C4-2B (cell line): ENCODE results near the gene NYNRIN.

ENCODE experiments used
- H3K27ac ChIP-seq: fragments of 450-650 bp; 2 replicates; pipeline ENCODE4 v1.5.1; 2017
- CTCF ChIP-seq: fragments of 450-650 bp; conservative IDR thresholded peaks from 2 replicates; pipeline ENCODE4 v1.5.1; 2017; ENCODE audit warnings: mild to moderate bottlenecking
- ZFX ChIP-seq: fragments of 450-650 bp; IDR thresholded peaks from 2 replicates; pipeline ENCODE4 v1.6.1; 2017

The NYNRIN gene

GRCh38 chr14:24397639-24398292 is 1.0 kb upstream of the NYNRIN start:
- no peak for TF ChIP-seq CTCF
- no peak for TF ChIP-seq ZFX
- no peak overlapping the region for H3K27ac ChIP-seq

GRCh38 chr14:24398293-24398652 is 530 bp upstream of the NYNRIN start:
- no peak for TF ChIP-seq CTCF
- no peak for TF ChIP-seq ZFX
- no peak overlapping the region for H3K27ac ChIP-seq

GRCh38 chr14:24399447-24399822 is 632 bp downstream of the NYNRIN start:
- no peak for TF ChIP-seq CTCF
- no peak for TF ChIP-seq ZFX
- no peak overlapping the region for H3K27ac ChIP-seq

DNA sequence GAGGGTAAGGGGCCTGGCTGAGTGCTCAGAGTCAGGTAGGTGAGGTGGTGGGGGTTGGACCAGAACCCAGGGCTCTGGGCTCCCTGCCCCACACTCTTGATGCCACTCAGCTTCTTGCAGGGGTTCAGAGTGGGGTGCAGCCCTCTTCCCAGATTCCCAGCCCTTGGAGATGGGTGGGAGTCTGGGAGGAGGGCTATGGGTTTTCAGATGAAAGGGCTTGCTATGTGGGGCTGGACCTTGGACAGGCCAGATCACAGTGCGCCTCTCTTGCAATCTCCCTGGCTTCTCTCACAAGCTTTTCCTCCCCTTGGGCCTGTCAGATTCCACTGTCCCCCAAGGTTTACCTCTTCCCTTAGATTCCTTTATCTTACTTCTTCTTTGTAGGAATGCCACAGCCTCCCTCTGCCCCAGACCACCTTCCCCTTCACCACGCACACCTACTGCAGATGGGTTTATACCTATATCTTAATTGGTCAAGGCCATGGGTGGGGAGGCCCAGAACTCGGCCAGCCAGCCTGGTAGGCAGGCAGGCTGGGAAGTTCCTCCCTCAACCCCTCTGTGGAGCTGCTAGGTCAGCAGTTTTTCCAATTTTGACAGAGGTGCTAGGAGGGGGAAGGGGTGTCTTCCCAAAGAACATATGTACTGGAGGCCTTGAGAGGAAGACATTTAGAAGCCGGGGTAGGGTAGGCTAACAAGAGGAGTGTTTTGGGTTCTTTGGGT is 1.4 kb downstream of the NYNRIN start:
- H3K27ac ChIP-seq = no peak overlapping the region
- TF ChIP-seq ZFX (no peak), CTCF (no peak)

- H3K27ac ChIP-seq = no peak overlapping the region
- TF ChIP-seq ZFX = no peak
- no peak for TF ChIP-seq CTCF
Measured at GRCh38 chr14:24401810-24402702, 3.3 kb downstream of the NYNRIN start.

DNA sequence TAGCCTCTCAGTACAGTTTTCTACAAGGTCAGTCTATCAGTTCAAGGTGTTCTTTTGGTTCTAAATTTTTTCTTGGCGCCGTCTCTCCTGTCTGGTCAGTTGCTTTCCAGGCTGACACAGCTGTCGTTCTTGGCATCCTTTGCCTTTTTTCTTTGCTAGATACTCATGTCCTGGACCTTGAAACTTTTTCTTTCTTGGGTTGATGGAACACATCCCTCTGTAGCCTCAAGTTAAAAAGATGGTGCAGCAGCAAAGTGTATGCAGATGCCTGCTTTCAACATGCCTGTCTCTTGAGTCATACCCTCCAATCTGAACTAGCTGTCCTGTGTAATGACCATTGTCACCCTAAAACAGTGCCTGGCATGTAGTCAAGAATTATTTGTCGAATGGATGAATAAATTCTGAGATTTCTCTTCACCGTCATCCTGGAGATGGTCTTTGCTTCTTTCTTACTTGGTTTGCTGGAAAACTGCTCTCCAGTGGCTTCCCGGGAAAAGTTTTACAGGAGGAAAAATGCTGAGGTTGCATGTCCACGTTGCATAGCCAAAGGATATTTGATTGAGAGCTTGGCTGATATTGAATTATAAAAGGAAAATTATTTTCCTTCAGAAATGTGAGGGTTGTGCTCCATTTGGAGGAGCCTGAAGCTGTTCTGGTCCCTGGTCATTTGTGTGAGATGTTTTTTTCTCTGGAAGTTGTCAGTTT is 4.6 kb downstream of the NYNRIN start:
- TF ChIP-seq CTCF (no peak), ZFX (no peak)
- no peak overlapping the region for H3K27ac ChIP-seq
